Panc1 (cell line): ENCODE data around the gene RASAL1. TPM values are rescaled to one million over a fixed set of nuclear protein-coding genes. Genes with fewer than 3 reads are reported as not detected.

Experiments used
- ATAC-seq: fragments of 200-7000 bp; cut with Tn5 transposase; 2 replicates; pipeline ENCODE4 v1.9.1; 2020; ENCODE audit warnings: mild to moderate bottlenecking, moderate library complexity
- BruUV-seq: library from RNA; stranded (reverse); fragments of 400-500 nt; replicated peaks from 2 replicates; lab custom pipeline; 2021; lab: Mats Ljungman, UMichigan
- CTCF ChIA-PET: fragments of 300-600 bp; sonication (Branson Sonifier 250); formaldehyde crosslinking; loops from one replicate; lab custom pipeline; 2022; ENCODE audit warnings: antibody characterized with exemption; lab: Charles Lee
- POLR2A ChIA-PET: fragments of 300-600 bp; sonication (Branson Sonifier 250); formaldehyde crosslinking; loops from one replicate; lab custom pipeline; 2022; ENCODE audit warnings: antibody characterized with exemption; lab: Charles Lee
- DNase-seq: peaks from one replicate; pipeline ENCODE4 v3.0.0-alpha.2; 2010; ENCODE audit warnings: low read depth, low spot score
- H3K27ac ChIP-seq: 2 replicates; pipeline ENCODE4 v1.5.1; 2011; ENCODE audit warnings: mild to moderate bottlenecking, low read length, inconsistent platforms
- H3K27me3 ChIP-seq: fragments of 200-500 bp; sonication (Bioruptor generic); 2 replicates; pipeline ENCODE4 v1.6.0; 2014; ENCODE audit warnings: low read length, inconsistent platforms; ENCODE audit not compliant: control insufficient read depth, insufficient read depth
- H3K36me3 ChIP-seq: fragments of 200-500 bp; sonication (Bioruptor generic); 2 replicates; pipeline ENCODE4 v1.5.1; 2014; ENCODE audit warnings: inconsistent platforms, mild to moderate bottlenecking, low read length, moderate library complexity; ENCODE audit not compliant: control insufficient read depth, insufficient read depth
- H3K4me1 ChIP-seq: 2 replicates; pipeline ENCODE4 v1.5.1; 2011; ENCODE audit warnings: inconsistent platforms, mild to moderate bottlenecking, low read length, moderate library complexity; ENCODE audit not compliant: control insufficient read depth, insufficient read depth
- H3K4me3 ChIP-seq, 2 experiments: 2 replicates each; pipeline ENCODE4 v1.5.1; 2011 to 2012; ENCODE audit warnings: low read depth in 2 of 2, low read length in 2 of 2, mild to moderate bottlenecking in 2 of 2, inconsistent platforms in 1 of 2, moderate library complexity in 1 of 2
- H3K9me3 ChIP-seq: fragments of 200-500 bp; sonication (Bioruptor generic); 2 replicates; pipeline ENCODE4 v1.5.1; 2014; ENCODE audit warnings: low read depth, mild to moderate bottlenecking, inconsistent platforms, low read length, moderate library complexity; ENCODE audit not compliant: control insufficient read depth, insufficient read depth
- POLR2AphosphoS5 ChIP-seq: IDR thresholded peaks from 2 replicates; pipeline ENCODE4 v1.6.1; 2012; ENCODE audit warnings: mild to moderate bottlenecking, low read depth, low read length, moderate library complexity
- SIN3A ChIP-seq: IDR thresholded peaks from 2 replicates; pipeline ENCODE4 v1.6.1; 2012; ENCODE audit warnings: low read depth, mild to moderate bottlenecking, low read length, moderate library complexity, borderline replicate concordance; ENCODE audit not compliant: insufficient read depth
- TCF7L2 ChIP-seq: IDR thresholded peaks from 2 replicates; pipeline ENCODE4 v1.6.1; 2011; ENCODE audit warnings: mild to moderate bottlenecking, low read depth, low read length, inconsistent platforms
- in situ Hi-C: cut with HindIII; loops from 2 replicates; pipeline ENCODE4 v1.10.0; 2016; ENCODE audit warnings: low sequenced_read_pairs, low pct_unique_long_range_greater_than_20kb
- intact Hi-C: fragments of 100-400 bp; cut with micrococcal nuclease; formaldehyde crosslinking; loops from one replicate; pipeline ENCODE4 v1.10.0; 2022; ENCODE audit not compliant: unreplicated experiment
- total RNA-seq: library from RNA; stranded (reverse); gene quantifications from one replicate; pipeline ENCODE4 v1.2.1, GENCODE V29; 2021; ENCODE audit not compliant: unreplicated experiment
- TF ChIP-seq, protein P1 (sequence below): fragments of 450-650 bp; IDR thresholded peaks from 2 replicates; pipeline ENCODE4 v1.5.1; 2017; ENCODE audit warnings: mild to moderate bottlenecking
- TF ChIP-seq, protein P2 (sequence below), 2 experiments: IDR thresholded peaks; 2 replicates each; pipeline ENCODE4 v1.6.1; 2011 to 2012; ENCODE audit warnings: low read depth in 2 of 2, control low read depth in 1 of 2, low read length in 1 of 2, mild to moderate bottlenecking in 1 of 2, moderate library complexity in 1 of 2; ENCODE audit not compliant: insufficient read depth in 1 of 2

RASAL1 gene
- total RNA-seq, 1 experiment from 2014 or later: 0.28 TPM

DNA sequence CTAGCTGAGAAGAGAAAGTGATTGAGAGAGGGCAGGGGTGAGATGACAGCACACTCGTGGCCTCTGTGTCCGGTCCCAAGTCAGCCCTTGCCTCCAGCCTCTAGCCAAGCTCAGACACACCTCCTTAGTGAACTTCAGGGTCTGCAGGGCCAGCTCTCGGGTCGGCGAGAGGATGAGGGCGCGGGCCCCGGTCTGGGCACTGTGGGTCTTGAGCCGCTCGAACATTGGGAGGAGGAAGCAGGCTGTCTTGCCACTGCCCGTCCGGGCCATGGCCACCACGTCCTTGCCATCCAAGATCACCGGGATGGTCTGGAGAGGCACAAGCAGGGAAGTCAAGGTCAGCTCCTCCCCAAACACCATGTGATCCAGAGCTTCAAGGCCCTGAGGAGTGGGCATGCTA lies 43.5 kb upstream of the RASAL1 start:
- in situ Hi-C loops: no loop called here
- H3K9me3 ChIP-seq: no peaks in the 10 kb centered on the region
- H3K36me3 ChIP-seq: peaks cover 14% of the 10 kb centered on the region
- BruUV-seq: no TSS peak
- H3K27me3 ChIP-seq: no peaks in the 10 kb centered on the region
- no peak for TF ChIP-seq SIN3A
- TF ChIP-seq, protein P1, sequence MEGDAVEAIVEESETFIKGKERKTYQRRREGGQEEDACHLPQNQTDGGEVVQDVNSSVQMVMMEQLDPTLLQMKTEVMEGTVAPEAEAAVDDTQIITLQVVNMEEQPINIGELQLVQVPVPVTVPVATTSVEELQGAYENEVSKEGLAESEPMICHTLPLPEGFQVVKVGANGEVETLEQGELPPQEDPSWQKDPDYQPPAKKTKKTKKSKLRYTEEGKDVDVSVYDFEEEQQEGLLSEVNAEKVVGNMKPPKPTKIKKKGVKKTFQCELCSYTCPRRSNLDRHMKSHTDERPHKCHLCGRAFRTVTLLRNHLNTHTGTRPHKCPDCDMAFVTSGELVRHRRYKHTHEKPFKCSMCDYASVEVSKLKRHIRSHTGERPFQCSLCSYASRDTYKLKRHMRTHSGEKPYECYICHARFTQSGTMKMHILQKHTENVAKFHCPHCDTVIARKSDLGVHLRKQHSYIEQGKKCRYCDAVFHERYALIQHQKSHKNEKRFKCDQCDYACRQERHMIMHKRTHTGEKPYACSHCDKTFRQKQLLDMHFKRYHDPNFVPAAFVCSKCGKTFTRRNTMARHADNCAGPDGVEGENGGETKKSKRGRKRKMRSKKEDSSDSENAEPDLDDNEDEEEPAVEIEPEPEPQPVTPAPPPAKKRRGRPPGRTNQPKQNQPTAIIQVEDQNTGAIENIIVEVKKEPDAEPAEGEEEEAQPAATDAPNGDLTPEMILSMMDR: no peak
- no peak for TF ChIP-seq POLR2AphosphoS5
- no peak for TF ChIP-seq TCF7L2
- TF ChIP-seq, protein P2, sequence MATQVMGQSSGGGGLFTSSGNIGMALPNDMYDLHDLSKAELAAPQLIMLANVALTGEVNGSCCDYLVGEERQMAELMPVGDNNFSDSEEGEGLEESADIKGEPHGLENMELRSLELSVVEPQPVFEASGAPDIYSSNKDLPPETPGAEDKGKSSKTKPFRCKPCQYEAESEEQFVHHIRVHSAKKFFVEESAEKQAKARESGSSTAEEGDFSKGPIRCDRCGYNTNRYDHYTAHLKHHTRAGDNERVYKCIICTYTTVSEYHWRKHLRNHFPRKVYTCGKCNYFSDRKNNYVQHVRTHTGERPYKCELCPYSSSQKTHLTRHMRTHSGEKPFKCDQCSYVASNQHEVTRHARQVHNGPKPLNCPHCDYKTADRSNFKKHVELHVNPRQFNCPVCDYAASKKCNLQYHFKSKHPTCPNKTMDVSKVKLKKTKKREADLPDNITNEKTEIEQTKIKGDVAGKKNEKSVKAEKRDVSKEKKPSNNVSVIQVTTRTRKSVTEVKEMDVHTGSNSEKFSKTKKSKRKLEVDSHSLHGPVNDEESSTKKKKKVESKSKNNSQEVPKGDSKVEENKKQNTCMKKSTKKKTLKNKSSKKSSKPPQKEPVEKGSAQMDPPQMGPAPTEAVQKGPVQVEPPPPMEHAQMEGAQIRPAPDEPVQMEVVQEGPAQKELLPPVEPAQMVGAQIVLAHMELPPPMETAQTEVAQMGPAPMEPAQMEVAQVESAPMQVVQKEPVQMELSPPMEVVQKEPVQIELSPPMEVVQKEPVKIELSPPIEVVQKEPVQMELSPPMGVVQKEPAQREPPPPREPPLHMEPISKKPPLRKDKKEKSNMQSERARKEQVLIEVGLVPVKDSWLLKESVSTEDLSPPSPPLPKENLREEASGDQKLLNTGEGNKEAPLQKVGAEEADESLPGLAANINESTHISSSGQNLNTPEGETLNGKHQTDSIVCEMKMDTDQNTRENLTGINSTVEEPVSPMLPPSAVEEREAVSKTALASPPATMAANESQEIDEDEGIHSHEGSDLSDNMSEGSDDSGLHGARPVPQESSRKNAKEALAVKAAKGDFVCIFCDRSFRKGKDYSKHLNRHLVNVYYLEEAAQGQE (IDR thresholded peaks at IDR 0.05; ENCODE audit: insufficient read depth in 1 of 2, low read depth in 2 of 2, low read length in 1 of 2): no peak
- intact Hi-C loops: no loop called here
- ATAC-seq (no peak), DNase-seq (no peak)
- ChIA-PET POLR2A (no interaction called here), CTCF (no interaction called here)
- no peaks in the 10 kb centered on the region for H3K4me1 ChIP-seq
- no peak overlapping the region for H3K27ac ChIP-seq
- no peak overlapping the region for H3K4me3 ChIP-seq

DNA sequence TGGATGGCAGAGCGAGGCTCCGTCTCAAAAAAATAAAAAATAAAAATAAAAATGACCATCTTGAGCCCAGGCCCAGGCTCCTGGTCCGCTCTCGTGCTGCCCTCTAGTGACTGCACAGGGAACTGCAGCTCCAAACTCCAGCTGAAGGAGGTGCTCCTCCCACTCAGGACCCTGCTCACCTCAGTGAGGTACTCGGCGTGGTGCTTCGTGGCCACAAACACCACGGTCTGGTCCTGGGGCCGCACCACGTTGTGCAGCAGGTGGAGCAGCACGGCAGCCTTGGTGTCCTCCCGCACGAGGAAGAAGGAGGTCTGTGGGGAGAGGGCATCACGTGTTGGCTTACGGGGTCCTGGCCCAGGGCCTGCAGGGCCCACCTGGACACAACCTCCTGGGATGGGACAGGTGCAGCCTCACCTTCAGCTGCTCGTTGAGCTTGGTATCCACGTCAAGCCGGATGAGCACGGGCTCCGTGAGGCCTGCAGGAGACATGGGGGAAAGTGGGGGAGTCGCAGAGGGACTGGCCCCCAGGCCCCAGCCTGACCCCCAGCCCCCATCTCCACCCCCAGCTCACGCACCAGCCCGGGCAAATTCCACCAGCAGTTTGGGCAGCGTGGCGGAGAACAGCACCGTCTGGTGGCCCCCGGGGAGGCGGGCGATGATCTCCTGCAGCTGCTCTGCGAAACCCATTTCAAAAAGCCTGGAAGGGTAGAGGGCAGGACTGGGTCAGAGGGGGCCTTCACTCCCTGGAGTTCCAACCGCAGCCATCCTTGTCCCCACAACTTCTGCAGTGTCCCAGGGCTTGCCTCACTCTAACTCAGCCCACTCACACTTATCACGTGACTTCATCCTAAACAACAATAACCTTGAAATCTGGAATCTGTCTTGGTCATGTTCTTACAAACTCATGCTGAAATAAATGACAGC lies 39.2 kb upstream of the RASAL1 start:
- no peaks in the 10 kb centered on the region for H3K27me3 ChIP-seq
- no peaks in the 10 kb centered on the region for H3K9me3 ChIP-seq
- CTCF ChIA-PET: interaction anchor here (0.6 to 1.8 kb wide), 3 partner anchors 13 to 767 kb away, joined by 5 to 7 read pairs (median 6); no protein-coding TSS in a partner anchor
- intact Hi-C loops: loop anchor here (2.0 kb wide), 1 partner anchor 126 kb away; no protein-coding TSS in a partner anchor
- peak; percentile 87 for ATAC-seq
- no peak overlapping the region for H3K27ac ChIP-seq
- DNase-seq: no peak
- POLR2A ChIA-PET: interaction anchor here (0.6 kb wide), 1 partner anchor 129 kb away, joined by 5 read pairs; no protein-coding TSS in a partner anchor
- H3K4me3 ChIP-seq: no peak overlapping the region
- TF ChIP-seq, protein P1: peak; percentile 99
- TF ChIP-seq TCF7L2: no peak
- BruUV-seq: no TSS peak
- in situ Hi-C loops: loop anchor here (25.0 kb wide), 1 partner anchor 112 kb away; the partner anchor contains the start of gene DTX1
- peaks cover 25% of the 10 kb centered on the region for H3K36me3 ChIP-seq
- no peaks in the 10 kb centered on the region for H3K4me1 ChIP-seq
